ENCODE measurements around the gene KCNMB1.

Gene KCNMB1, protein sequence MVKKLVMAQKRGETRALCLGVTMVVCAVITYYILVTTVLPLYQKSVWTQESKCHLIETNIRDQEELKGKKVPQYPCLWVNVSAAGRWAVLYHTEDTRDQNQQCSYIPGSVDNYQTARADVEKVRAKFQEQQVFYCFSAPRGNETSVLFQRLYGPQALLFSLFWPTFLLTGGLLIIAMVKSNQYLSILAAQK

GRCh38 chr5:170388818-170389549 is at the start of gene KCNMB1:
TSS of gene KCNMB1 (minus strand) at chr5:170389367. CDS start at chr5:170385447, 3,920 bp downstream.
- no peak for DNase-seq (ENCODE audit: extremely low read depth, low read depth)
- TF ChIP-seq CTCF (IDR thresholded peaks at IDR 0.05; ENCODE audit: low read depth, low read length): no peak

DNA sequence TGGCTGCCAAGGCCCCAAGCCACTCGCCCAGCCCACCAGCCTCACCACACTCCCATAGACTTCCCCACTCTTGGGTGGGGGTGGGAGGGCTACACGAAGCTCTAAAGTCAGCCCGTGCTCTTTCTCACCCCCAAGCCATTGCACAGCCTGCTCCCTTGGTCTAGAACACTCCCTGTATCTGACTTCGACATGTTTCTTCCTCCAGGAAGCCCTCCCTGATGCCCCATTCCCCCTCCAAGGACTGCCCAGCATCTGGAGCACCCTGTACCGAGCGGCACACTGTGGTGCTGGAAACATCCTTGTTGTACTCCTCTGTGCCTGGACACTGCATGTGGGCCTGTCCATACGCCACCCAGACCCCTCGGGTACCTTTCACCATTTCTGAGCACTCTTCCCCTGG is 49.4 kb upstream of the KCNMB1 start:
- DNase-seq (ENCODE audit: extremely low read depth, low read depth): no peak
- TF ChIP-seq CTCF (IDR thresholded peaks at IDR 0.05; ENCODE audit: low read depth, low read length): no peak

DNA sequence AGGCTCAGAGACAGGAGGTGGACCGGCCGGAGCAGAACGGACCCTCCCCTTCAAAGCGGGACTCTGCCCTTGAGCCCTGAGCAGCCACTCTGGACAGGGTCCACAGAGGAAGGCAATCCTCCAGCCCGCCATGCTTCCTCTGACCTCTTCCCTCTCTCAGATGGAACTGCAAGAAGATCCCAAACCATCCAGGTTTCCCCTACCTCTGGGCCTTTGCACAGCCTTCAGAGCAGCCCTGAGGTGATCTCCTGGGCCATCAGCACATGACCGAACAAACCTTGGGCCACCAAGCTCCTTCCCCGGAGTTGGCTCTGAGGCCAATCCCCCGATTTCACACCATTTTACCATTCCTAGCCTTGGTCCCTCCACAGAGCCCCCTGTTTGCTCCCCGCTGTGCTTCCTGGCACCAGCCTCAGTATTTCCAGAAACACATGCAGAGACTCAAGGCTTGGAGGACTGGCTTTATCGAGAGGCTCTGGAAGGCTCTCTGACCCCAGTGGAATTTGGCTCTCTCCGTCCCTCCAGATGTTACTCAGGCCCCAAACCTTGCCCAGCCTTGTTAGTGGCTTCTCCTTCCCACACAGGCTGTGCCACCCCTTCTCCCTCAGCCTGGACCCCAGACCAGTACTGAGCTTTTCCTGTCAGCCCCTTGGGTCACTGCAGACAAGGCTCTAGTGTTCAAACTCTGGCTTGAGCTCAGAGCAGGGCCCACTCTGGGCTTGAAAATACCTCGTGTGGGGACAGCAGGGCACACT is 48.6 kb upstream of the KCNMB1 start:
- no peak for DNase-seq (ENCODE audit: extremely low read depth, low read depth)
- TF ChIP-seq CTCF (IDR thresholded peaks at IDR 0.05; ENCODE audit: low read depth, low read length): no peak

GRCh38 chr5:170436335-170436734 is 47.2 kb upstream of the KCNMB1 start:
- no peak for DNase-seq (ENCODE audit: extremely low read depth, low read depth)
- TF ChIP-seq CTCF (IDR thresholded peaks at IDR 0.05; ENCODE audit: low read depth, low read length): no peak

- peak; percentile 15 for DNase-seq (ENCODE audit: extremely low read depth, low read depth)
These were observed 45.9 kb upstream of the KCNMB1 start for GRCh38 chr5:170434966-170435605.

GRCh38 chr5:170432669-170433068 is 43.5 kb upstream of the KCNMB1 start:
- TF ChIP-seq CTCF (IDR thresholded peaks at IDR 0.05; ENCODE audit: low read depth, low read length): no peak
- no peak for DNase-seq (ENCODE audit: extremely low read depth, low read depth)

More at GRCh38 chr5:170434966-170435605, 45.9 kb upstream of the KCNMB1 start:
- peak; percentile 100 for TF ChIP-seq CTCF (IDR thresholded peaks at IDR 0.05; ENCODE audit: low read depth, low read length)

Data from AG09319 (cell line).